HG03064 (cell line): ENCODE results near the gene SLC34A3.
"Not testable (repeated sequence)": the region's sequence is repeated elsewhere in the genome, so short reads cannot be mapped to it uniquely, and the experiment has no call there.

Experiments used
- ATAC-seq: cut with Tn5 transposase; IDR thresholded peaks from one replicate; pipeline ENCODE4 v1.9.1; 2021; ENCODE audit warnings: low read depth; ENCODE audit not compliant: unreplicated experiment

The SLC34A3 gene

DNA sequence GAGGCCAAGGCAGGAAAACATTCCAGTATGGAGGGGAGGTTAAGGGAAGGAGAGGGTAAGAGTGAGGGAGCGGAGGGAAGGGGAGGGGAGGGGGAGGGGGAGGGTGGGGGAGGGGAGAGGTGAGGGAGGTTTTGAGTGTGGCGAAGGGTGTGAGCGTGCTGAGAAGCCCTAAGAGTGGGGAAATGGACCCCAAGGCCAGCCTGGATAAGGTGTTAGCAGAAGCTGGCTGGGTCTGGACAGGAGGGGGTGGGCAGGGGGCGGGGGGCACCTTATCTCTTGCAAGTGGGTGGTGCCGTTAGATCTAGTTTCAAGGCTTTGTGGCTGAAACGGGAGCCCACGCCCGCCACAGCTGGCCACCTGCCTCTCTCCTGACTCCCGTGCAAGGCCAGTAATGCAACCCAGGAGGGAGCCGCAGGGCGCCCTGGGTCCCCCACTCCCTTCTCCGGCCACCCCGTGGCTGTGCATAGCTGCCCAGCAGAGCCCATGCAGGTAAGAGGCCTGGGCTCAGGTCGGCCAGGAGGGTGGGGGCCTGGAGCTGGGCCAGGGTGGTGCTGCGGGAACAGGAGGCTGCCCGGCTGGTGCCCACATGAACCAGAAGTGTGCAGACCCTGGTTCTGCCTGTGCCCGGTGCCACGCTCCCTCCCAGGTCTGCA is 2.7 kb upstream of the SLC34A3 start:
- ATAC-seq: no peak

DNA sequence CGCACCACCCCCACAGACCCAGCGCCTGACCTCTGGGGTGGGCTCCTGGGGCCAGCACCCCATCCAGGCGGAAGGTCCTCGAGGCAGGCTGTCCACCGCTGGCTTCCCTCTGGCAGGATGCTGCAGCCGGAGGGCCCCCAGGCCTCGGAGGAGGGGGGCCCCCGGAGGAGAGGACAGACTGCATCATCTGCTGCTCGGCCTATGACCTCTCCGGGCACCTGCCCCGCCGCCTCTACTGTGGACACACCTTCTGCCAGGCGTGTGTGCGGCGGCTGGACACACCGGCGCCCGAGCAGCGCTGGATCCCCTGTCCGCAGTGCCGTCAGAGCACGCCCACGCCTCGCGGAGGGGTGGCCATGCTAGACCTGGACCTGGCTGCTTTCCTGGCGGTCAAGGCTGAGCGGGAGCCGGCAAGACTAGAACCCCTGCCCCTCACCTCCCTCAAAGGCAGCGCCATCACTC is 2.2 kb upstream of the SLC34A3 start:
- no peak for ATAC-seq

DNA sequence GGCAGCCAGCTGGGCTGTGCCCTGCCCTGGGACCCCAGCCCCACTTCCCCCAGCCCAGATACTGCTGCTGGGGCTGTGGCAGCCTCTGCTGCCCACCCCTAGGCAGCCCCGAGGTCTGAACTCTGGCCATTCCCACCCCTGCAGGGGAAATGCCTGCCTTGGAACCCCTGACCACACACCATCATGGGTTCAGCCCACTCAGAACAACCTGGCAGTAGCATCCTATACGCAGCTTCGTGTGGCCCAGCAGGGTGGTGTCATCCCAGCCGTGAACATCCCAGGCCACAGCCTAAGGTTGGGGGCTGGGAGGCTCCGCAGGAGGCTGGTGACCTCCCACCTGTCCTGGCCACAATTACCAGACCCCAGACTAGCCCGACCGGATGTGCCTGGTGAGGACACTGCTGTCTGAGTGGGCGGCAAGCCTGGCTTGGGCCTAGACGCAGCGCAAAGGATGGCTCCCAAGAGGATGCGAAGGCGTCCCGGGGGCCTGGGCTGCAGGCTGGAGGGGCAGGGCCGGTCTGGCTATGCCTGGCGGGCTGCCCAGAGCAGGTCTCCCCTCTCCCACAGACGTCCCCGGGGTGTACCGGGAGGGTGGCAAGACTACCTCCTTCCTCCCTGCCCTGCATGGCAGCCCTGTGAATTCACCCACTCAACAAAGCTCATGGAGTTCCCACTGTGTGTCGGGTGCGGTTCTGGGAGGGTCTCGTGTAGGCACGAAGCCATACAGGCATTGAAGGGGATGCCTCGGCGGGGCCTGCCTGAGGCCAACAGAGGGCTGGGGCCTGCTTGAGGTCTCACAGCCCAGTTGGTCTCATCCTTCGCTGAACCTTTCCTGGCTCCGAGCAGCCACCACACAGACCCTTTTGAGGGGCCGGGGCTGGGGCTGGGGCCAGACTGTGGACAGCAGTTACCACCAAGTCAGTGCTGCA is 1.5 kb upstream of the SLC34A3 start:
- ATAC-seq: no peak

DNA sequence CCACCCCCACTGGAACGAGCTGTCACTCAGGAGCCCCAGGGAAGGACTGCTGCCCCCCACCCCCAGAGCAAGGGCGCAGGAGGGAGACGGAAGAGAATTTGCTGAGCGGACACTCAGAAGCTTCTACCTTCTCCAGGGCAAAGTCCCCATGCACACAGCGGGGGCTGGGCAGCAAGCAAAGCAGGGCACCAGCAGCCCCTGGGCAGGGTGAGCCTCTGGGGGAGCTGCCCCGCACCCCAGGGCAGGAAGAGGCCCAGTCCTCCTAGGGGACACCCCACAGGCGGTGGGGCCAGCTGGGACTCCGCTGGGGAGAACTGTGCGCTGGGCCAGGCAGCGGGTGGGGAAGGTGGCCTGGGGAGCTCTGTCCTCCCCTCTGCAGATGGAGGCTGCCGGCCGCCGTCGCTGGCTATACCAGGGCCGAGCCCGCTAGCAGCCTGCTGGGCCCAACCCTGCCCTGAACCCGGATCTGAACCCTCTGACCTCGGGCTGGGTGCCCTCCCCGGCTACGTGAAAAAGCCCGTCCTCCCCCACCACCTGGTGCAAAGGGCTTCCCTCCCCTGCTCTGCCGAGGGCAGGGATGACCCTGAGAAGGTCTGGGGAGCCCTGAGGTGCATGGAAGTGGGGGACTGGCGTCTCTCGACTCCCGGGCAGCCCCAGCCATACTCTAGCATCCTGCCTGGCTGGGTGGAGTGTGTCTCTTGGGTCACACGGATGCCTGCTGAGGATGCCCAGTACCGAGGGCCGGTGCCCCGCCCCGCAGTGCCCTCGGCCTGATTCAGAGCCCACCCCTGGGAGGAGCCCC is 597 bp upstream of the SLC34A3 start:
- ATAC-seq: no peak

DNA sequence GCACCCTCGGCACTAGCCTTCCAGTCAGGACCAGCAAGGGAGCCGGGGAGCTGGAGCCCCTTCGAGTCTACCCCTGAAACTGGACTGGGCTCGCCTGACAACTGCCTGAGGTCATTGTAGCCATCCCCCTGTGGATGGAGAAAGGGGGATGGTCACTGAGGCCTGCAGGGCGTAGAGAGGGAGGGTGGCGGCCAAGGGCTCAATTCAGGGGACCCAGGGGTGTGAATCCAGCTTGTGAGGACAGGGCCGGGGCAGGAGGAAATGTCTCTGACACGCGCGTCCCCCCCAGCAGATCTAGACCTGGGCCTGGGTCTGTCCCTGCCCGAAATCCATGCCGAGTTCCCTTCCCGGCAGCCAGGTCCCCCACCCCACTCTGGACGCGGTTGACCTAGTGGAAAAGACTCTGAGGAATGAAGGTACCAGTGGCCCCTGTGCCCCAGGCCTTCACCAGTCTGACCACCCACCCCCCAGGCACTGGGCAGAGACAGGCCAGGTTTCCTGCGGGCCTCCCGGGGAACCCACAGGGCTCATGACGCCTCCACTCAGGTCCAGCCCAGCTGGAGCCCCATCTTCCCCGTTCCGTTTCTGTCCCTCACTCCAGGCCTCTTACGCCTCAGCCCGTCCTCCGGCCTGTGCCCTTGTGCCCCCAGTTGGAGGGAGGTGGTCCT is 805 bp downstream of the SLC34A3 start:
- ATAC-seq: no peak

DNA sequence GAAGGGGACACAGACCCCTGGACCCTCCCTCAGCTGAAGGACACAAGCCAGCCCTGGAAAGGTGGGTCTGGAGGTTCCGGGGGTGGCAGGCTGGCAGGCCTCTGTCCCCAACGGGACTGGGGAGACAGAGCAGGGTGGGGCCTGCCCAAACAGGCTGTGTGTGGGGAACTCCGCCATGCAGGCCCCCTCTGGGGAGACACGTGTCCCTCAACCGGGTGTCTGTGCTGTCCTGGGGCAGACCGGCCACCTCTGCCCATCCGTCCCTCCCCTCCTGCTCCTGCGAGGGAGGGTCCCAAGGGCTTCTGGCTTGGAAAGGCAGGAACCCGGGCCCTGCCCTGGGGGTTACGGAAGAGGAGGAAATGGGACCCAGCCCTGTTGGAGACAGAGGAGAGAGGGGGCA is 1.4 kb downstream of the SLC34A3 start:
- no peak for ATAC-seq

DNA sequence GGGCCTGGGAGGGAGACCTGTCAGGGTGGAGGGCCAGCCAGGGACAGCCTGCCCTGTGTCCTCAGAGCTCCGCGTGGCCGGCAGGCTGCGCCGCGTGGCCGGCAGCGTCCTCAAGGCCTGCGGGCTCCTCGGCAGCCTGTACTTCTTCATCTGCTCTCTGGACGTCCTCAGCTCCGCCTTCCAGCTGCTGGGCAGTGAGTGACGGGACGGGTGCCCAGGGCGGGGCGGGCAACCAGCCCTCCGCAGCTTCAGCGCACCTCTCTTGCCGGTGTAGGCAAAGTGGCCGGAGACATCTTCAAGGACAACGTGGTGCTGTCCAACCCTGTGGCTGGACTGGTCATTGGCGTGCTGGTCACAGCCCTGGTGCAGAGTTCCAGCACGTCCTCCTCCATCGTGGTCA is 1.8 kb downstream of the SLC34A3 start:
- no peak for ATAC-seq

DNA sequence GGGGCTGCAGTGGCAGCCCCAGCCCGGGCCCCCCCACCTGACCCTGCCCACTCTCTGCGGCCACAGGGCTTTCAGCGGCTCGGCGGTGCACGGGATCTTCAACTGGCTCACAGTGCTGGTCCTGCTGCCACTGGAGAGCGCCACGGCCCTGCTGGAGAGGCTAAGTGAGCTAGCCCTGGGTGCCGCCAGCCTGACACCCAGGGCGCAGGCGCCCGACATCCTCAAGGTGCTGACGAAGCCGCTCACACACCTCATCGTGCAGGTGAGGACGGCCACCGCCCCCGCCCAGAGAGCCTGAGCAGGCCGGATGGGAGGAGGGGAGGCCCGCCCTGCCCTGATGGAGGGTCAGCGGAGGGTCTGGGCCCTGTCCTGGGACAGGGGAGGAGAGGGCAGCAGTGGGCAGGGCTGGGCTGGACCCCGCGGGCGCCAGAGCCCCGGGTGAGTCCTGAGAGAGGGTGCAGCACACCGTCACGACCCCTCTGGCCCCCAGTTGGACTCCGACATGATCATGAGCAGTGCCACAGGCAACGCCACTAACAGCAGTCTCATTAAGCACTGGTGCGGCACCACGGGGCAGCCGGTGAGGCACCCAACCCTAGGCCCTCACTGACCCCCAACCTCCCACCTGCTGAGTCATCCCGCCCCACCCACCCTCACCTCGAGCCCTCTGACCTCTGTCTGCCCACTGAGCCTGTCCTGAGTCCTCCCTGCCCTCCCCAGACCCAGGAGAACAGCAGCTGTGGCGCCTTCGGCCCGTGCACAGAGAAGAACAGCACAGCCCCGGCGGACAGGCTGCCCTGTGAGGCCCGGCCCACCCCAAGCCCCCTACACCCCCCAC is 2.7 kb downstream of the SLC34A3 start:
- ATAC-seq: no peak

DNA sequence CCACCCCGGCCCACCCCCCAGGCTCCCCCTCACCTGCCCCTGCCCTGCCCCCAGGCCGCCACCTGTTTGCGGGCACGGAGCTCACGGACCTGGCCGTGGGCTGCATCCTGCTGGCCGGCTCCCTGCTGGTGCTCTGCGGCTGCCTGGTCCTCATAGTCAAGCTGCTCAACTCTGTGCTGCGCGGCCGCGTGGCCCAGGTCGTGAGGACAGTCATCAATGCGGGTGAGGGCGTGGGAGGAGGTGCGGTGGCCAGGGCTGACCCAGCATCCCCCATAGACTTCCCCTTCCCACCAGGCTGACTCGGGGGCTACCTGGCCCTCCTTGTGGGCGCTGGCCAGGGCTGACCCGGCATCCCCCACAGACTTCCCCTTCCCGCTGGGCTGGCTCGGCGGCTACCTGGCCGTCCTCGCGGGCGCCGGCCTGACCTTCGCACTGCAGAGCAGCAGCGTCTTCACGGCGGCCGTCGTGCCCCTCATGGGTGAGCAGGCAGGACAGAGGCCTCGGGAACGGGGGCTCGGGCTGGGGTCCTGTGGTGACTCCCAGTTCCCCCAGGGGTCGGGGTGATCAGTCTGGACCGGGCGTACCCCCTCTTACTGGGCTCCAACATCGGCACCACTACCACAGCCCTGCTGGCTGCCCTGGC is 3.5 kb downstream of the SLC34A3 start:
- no peak for ATAC-seq

DNA sequence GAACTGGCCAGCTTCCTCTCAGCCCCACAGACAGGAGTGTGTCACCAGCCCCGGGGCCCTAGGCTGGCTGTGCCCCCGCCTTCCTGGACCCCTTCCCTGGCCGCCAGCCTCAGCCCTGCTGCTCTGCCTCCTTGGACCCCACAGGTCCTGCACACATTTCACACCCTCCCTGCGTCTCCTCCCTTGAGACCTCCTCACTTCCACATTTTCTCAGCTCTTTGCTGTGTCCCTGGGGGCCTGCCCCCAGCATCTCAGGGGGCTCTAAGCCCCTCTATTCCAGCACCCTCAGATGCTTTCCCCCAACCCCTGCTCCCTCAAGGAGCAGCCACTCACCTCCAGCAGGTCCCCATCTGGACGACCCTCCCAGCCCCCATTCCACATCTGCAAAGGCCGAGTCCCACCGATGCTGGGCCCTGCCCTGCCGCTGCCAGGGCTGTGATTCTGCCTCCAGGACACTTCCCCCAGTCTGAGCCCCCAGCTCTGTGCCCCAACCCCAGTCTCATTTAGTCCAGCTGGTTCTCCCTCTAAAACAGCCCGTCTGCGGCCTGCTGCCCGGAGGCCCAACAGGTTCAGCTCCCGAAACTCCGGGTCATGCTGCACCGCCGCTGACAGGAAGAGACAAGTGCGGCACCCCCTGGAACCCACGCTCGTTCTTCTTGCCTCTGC is 4.2 kb downstream of the SLC34A3 start:
- no peak for ATAC-seq

DNA sequence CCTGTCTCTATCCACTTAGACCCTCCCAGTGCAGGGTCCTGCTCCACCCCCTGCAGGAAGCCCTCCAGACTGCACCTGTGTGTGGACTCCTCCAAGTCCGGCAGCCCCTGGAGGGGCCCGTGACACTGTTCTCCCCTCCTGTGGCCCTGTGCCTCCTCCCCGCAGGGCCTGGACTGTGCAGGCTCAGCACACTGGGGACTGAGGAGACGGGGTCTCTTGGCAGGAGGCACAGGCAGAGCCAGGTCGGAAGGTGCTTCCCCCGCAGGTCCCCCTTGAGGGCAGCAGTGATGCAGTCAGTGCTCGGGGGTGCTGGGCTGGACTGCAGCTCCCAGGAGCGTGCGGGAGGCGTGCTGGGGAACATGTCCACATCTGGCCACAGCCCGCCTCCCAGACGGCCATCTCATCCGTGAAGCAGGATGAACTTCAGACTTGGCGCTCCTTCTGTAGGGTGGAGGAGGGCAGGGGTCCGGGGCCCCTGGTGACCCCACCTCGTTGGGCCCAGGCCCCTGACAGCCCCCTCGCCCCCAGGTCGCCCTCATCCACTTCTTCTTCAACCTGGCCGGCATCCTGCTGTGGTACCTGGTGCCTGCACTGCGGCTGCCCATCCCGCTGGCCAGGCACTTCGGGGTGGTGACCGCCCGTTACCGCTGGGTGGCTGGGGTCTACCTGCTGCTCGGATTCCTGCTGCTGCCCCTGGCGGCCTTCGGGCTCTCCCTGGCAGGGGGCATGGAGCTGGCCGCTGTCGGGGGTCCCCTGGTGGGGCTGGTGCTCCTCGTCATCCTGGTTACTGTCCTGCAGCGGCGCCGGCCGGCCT is 4.9 kb downstream of the SLC34A3 start:
- ATAC-seq: no peak

DNA sequence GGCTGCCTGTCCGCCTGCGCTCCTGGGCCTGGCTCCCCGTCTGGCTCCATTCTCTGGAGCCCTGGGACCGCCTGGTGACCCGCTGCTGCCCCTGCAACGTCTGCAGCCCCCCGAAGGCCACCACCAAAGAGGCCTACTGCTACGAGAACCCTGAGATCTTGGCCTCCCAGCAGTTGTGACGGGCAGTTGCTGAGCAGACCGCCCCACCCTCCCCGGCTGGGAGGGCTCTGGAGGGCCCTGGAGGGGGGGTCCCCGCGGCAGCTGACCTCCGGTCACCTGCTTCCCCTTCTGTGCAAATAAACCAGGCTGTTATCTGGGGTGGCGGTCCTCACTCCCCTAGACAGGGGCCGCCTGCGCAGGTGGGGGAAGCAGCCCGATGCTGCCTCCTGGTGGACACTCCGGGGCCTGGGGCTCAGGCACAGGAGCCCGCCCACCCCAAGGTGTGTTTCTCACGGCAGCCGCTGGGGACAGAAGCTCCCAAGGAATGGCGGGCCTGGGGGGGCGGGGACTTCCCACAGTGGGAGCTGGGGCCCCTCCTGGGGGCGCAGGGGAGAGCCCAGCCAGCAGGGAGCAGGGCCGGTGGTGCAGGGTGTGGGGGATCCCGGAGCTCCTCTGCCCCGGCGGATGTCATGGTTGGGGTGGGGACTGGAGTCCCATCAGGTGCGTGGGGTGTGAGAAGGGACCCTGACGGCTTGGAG is 5.7 kb downstream of the SLC34A3 start:
- ATAC-seq: no peak

DNA sequence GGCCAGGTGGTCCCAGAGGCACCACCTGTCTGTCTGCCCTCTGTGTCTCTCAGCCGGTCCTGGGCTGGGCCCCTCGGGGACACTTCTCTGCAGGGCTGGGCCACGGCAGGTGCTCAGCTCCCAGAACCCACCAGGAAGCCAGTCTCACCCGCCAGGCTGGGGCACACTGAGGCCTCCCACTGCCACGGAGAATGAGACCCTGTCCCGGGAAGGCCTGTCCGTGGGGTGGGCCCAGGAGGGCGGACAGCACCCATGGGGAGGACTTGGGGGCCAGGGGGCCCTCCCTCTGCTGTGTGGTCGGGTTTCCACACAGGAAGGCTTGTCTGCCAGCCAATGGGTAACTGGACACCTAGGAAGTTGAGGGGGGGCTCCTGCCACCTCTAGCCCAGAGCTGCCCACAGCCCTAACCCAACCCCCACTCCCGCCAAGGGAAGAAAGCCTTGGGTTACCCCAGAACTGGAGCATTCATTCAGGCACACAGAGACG is 6.3 kb downstream of the SLC34A3 start:
- ATAC-seq: no peak

DNA sequence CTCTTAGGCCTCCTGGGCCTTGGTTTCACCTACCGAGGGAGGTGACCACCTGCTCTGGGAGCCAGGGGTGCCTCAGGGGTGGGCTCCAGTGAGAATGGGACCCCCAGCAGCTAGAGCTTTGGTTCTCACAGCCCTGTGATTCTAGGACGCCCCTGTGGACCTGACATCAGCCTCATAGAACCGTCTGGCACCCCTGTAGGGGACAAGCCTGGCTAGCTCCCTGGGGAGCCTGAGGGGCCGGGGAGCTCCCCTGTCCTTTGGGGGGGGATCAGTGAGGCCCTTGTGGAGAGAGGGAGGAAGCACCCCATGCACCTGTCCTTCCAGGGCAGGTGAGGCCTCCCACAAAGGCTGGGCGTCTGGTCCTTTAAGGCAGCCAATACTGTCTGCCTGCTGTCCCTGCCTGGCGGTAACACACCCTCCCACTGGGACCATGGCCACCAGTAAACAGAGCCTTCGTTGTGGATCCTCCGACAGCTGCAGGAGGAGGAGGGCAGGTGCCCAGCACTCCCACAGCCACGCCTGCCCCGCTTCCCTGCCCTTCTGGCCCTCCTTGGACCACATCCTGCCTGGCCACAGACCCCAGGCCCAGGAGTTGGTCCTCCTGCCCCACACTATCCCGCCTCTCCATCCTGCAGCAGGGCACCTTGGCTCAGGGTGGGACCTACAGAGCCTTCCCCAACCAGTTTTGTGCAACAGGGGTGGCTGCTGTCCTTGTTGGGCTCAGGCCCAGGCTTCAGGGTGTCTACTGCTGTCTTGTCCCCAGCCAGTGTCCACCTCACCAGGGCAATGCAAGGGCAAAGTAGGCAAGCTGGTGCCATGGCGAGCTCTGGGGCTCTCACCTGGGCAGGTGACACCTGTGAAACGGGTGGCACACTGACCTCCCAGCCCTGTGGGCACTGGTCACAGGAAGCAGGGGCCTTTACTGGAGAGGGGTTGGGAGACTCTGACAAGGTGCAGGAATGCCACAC is 7.3 kb downstream of the SLC34A3 start:
- no peak for ATAC-seq

DNA sequence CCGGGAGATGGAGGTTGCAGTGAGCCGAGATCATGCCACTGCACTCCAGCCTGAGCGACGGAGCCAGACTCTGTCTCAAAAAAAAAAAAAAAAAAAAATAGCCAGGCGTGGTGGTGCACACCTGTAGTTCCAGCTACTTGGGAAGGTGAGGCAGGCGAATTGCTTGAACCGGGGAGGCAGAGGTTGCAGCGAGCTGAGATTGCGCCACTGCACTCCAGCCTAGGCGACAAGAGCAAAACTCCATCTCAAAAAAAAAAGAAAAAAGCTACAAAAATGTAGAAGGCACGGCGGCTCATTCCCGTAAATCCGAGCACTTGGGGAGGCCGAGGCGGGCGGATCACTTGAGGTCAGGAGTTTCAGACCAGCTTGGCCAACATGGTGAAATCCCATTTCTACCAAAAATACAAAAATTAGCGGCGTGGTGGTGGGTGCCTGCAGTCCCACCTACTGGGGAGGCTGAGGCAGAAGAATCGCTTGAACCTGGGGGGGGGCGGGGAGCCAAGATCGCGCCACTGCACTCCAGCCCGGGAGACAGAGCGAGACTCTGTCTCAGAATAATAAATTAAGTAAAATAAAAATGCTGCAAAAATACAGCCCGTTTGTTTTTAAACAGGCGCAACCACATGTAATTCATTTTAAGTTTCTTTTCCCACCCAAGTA is 9.0 kb downstream of the SLC34A3 start:
- not testable (repeated sequence) for ATAC-seq
